Epithelial cell of proximal tubule (primary cell): ENCODE data around the gene LRBA. TPM values are rescaled to one million over a fixed set of nuclear protein-coding genes. Genes with fewer than 3 reads are reported as not detected.

Experiments used
- DNase-seq: peaks from one replicate; pipeline ENCODE4 v3.0.0-alpha.2; 2011; ENCODE audit warnings: low read depth
- H3K4me3 ChIP-seq: 2 replicates; pipeline ENCODE4 v1.5.1; 2011; ENCODE audit warnings: low read depth, mild to moderate bottlenecking, low read length
- CTCF ChIP-seq: conservative IDR thresholded peaks from 2 replicates; pipeline ENCODE4 v1.5.1; 2012; ENCODE audit warnings: low read depth, mild to moderate bottlenecking, low read length
- total RNA-seq: library from RNA; depleted of rRNA; stranded (reverse); fragments of >200 nt; gene quantifications from 2 replicates; pipeline ENCODE4 v1.2.3, GENCODE V29; 2015

LRBA gene
- total RNA-seq, 1 donor from 2014 or later = 58.9 TPM

- DNase-seq = no peak
- TF ChIP-seq CTCF = peak; percentile 23
- H3K4me3 ChIP-seq = no peak overlapping the region
Observed at GRCh38 chr4:151045907-151046306, 30.8 kb upstream of the LRBA start.

- TF ChIP-seq CTCF = no peak
Observed at GRCh38 chr4:151043803-151044515, 28.9 kb upstream of the LRBA start.

GRCh38 chr4:151039733-151040132, 24.6 kb upstream of the LRBA start:
- TF ChIP-seq CTCF = no peak
- DNase-seq = no peak
- no peak overlapping the region for H3K4me3 ChIP-seq

More at GRCh38 chr4:151043803-151044515, 28.9 kb upstream of the LRBA start:
- H3K4me3 ChIP-seq = no peak overlapping the region
- no peak for DNase-seq

- TF ChIP-seq CTCF = no peak
Observed at GRCh38 chr4:151038452-151039157, 23.5 kb upstream of the LRBA start.

GRCh38 chr4:151035911-151036310, 20.8 kb upstream of the LRBA start:
- DNase-seq = no peak

More at GRCh38 chr4:151038452-151039157, 23.5 kb upstream of the LRBA start:
- no peak overlapping the region for H3K4me3 ChIP-seq
- no peak for DNase-seq

GRCh38 chr4:151035328-151035727, 20.2 kb upstream of the LRBA start:
- DNase-seq = no peak
- TF ChIP-seq CTCF = no peak
- no peak overlapping the region for H3K4me3 ChIP-seq

More at GRCh38 chr4:151035911-151036310, 20.8 kb upstream of the LRBA start:
- TF ChIP-seq CTCF = no peak
- no peak overlapping the region for H3K4me3 ChIP-seq
